ENCODE measurements around the gene SLC39A9. TPM values are rescaled to one million over a fixed set of nuclear protein-coding genes. Genes with fewer than 3 reads are reported as not detected.
"Not testable (repeated sequence)": the region's sequence is repeated elsewhere in the genome, so short reads cannot be mapped to it uniquely, and the experiment has no call there.

The SLC39A9 gene
- total RNA-seq, 4 donors from 2014 or later: 64.9 to 101 (median 81.3) TPM

GRCh38 chr14:69495341-69495921, 96.9 kb downstream of the SLC39A9 start:
- H3K27me3 ChIP-seq: no peaks in the 10 kb centered on the region
- 92 to 96% methylated on average over 5 of the region's 5 CpGs for WGBS, 2 donors
- H3K4me3 ChIP-seq (replicated peaks in 1 of 3): no peak overlapping the region
- TF ChIP-seq POLR2A (IDR thresholded peaks at IDR 0.05) (no peak), CTCF (IDR thresholded peaks at IDR 0.05) (no peak)
- no peak for DNase-seq
- H3K4me1 ChIP-seq: no peaks in the 10 kb centered on the region
- no peaks in the 10 kb centered on the region for H3K36me3 ChIP-seq
- intact Hi-C loops (cut with DNase I): no loop called here
- no peak overlapping the region for H3K27ac ChIP-seq
- no peaks in the 10 kb centered on the region for H3K9me3 ChIP-seq

GRCh38 chr14:69497866-69498265, 99.4 kb downstream of the SLC39A9 start:
- H3K9me3 ChIP-seq; DNase-seq; H3K4me3 ChIP-seq (replicated peaks in 1 of 3); intact Hi-C loops (cut with DNase I); H3K27ac ChIP-seq; H3K27me3 ChIP-seq; H3K36me3 ChIP-seq: not testable (repeated sequence)
- peaks cover 14 to 19% of the 10 kb centered on the region in 2 donors for H3K4me1 ChIP-seq
- WGBS, 2 donors: 94 to 97% methylated on average over 4 of the region's 4 CpGs

GRCh38 chr14:69498286-69498685, 99.8 kb downstream of the SLC39A9 start:
- WGBS, 2 donors: 98 to 99% methylated on average over 4 of the region's 4 CpGs
- H3K27ac ChIP-seq; H3K27me3 ChIP-seq; DNase-seq; H3K9me3 ChIP-seq; H3K36me3 ChIP-seq; intact Hi-C loops (cut with DNase I); H3K4me3 ChIP-seq (replicated peaks in 1 of 3): not testable (repeated sequence)
- H3K4me1 ChIP-seq: peaks cover 14 to 19% of the 10 kb centered on the region in 2 donors

GRCh38 chr14:69499436-69499835, 100.9 kb downstream of the SLC39A9 start:
- Histone ChIP-seq H3K9me3 (no peaks in the 10 kb centered on the region), H3K27ac (no peak overlapping the region), H3K36me3 (no peaks in the 10 kb centered on the region), H3K4me3 (replicated peaks in 1 of 3) (no peak overlapping the region), H3K27me3 (no peaks in the 10 kb centered on the region), H3K4me1 (peaks cover 14 to 19% of the 10 kb centered on the region in 2 donors)
- intact Hi-C loops (cut with DNase I): no loop called here
- TF ChIP-seq POLR2A (IDR thresholded peaks at IDR 0.05) (no peak), CTCF (IDR thresholded peaks at IDR 0.05) (no peak)
- DNase-seq: no peak
- WGBS, 2 donors: 92 to 95% methylated on average over 4 to 5 of the region's 5 CpGs

GRCh38 chr14:69500096-69500495, 101.6 kb downstream of the SLC39A9 start:
- Histone ChIP-seq H3K4me1 (peaks cover 14 to 19% of the 10 kb centered on the region in 2 donors), H3K27me3 (no peaks in the 10 kb centered on the region), H3K4me3 (replicated peaks in 1 of 3) (no peak overlapping the region), H3K36me3 (no peaks in the 10 kb centered on the region), H3K27ac (no peak overlapping the region), H3K9me3 (no peaks in the 10 kb centered on the region)
- TF ChIP-seq POLR2A (IDR thresholded peaks at IDR 0.05) (no peak), CTCF (IDR thresholded peaks at IDR 0.05) (no peak)
- DNase-seq: no peak
- 95 to 96% methylated on average over 5 of the region's 5 CpGs for WGBS, 2 donors
- intact Hi-C loops (cut with DNase I): no loop called here

GRCh38 chr14:69500736-69501135, 102.2 kb downstream of the SLC39A9 start:
- intact Hi-C loops (cut with DNase I): no loop called here
- no peak overlapping the region for H3K4me3 ChIP-seq (replicated peaks in 1 of 3)
- no peaks in the 10 kb centered on the region for H3K36me3 ChIP-seq
- TF ChIP-seq CTCF (IDR thresholded peaks at IDR 0.05) (no peak), POLR2A (IDR thresholded peaks at IDR 0.05) (no peak)
- H3K4me1 ChIP-seq: peaks cover 21 to 26% of the 10 kb centered on the region in 2 donors
- no peak for DNase-seq
- peak overlapping the region in 1 of 3 donors; percentile 20 for H3K27ac ChIP-seq
- no peaks in the 10 kb centered on the region for H3K27me3 ChIP-seq
- 88 to 92% methylated on average over 3 to 4 of the region's 4 CpGs for WGBS, 2 donors
- H3K9me3 ChIP-seq: no peaks in the 10 kb centered on the region
